DND-41 (cell line): ENCODE data around the gene RFTN1.

Experiments used
- EZH2 ChIP-seq: IDR thresholded peaks from 3 replicates; pipeline ENCODE4 v1.6.1; 2012; ENCODE audit warnings: borderline replicate concordance, low read depth, mild to moderate bottlenecking, moderate library complexity, low read length, inconsistent platforms; ENCODE audit not compliant: severe bottlenecking
- TF ChIP-seq, protein P1 (sequence below): IDR thresholded peaks from 2 replicates; pipeline ENCODE4 v1.5.1; 2012; ENCODE audit warnings: borderline replicate concordance, low read length, moderate library complexity, mild to moderate bottlenecking; ENCODE audit not compliant: poor library complexity, severe bottlenecking; ENCODE audit errors: extremely low read depth

- TF ChIP-seq, protein P1, sequence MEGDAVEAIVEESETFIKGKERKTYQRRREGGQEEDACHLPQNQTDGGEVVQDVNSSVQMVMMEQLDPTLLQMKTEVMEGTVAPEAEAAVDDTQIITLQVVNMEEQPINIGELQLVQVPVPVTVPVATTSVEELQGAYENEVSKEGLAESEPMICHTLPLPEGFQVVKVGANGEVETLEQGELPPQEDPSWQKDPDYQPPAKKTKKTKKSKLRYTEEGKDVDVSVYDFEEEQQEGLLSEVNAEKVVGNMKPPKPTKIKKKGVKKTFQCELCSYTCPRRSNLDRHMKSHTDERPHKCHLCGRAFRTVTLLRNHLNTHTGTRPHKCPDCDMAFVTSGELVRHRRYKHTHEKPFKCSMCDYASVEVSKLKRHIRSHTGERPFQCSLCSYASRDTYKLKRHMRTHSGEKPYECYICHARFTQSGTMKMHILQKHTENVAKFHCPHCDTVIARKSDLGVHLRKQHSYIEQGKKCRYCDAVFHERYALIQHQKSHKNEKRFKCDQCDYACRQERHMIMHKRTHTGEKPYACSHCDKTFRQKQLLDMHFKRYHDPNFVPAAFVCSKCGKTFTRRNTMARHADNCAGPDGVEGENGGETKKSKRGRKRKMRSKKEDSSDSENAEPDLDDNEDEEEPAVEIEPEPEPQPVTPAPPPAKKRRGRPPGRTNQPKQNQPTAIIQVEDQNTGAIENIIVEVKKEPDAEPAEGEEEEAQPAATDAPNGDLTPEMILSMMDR = no peak
- no peak for TF ChIP-seq EZH2
These were observed 149.9 kb downstream of the RFTN1 start for GRCh38 chr3:16363636-16364035.
